Measurements from ENCODE around the gene ADGRF4. TPM values are rescaled to one million over a fixed set of nuclear protein-coding genes. Genes with fewer than 3 reads are reported as not detected.

ADGRF4 gene
- total and polyA plus RNA-seq, 4 donors: not detected

DNA sequence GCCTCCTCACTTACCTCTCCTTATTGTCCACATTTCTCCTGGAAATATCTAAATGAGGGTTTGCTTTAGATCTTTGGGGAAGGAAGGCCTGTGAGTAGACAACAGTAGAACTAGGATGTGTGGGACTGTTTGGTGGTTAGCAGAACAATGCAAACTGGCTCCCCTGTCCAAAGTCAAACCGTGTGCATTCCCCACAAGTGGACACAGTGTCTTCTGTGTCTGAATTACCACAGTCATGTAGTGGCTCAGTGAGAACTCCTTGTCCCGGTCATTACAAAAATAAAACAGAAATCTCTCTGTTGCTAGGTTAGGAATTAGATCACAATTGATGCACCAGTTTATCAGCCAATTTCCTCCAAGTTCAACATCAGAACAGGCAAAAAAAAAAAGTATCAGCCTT is 455 bp upstream of the ADGRF4 start:
- Histone ChIP-seq H3K9me3 (ENCODE audit: control insufficient read depth, low read length) (no peaks in the 10 kb centered on the region), H3K4me3 (ENCODE audit: low read length in 2 of 2) (no peak overlapping the region), H3K36me3 (ENCODE audit: control insufficient read depth in 1 of 2, insufficient read depth in 2 of 2, low read length in 1 of 2) (no peaks in the 10 kb centered on the region), H3K4me1 (ENCODE audit: control insufficient read depth in 1 of 2, insufficient read depth in 2 of 2, low read length in 2 of 2) (no peaks in the 10 kb centered on the region), H3K27ac (ENCODE audit: low read depth in 1 of 2, low read length in 2 of 2) (no peak overlapping the region), H3K27me3 (ENCODE audit: control insufficient read depth in 1 of 2, insufficient read depth in 2 of 2, low read length in 1 of 2) (no peaks in the 10 kb centered on the region)
- intact Hi-C loops (cut with DNase I): no loop called here
- WGBS, 2 donors: 71 to 78% methylated on average over 2 of the region's 2 CpGs
- DNase-seq (no peak), ATAC-seq (ENCODE audit: low FRiP score) (no peak)

DNA sequence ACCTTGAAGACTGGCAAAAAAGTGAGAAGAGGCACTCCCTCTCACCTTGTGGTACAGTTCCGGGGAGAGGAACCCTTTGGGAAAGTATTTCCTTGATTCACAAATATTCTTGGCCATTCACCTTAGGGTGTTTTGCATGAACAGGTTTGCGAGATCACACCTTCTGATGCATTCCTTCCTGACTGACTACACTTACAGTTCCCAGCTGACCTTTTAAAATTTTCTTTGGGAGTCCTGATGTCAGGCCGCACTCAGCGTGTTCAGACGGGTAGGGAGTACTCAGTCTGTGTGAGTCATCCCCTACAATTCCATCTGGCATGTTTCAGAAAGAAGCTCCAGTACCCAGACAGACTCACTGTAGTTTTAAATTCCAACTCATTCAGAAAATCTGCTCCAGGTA is 1.7 kb downstream of the ADGRF4 start:
- H3K27me3 ChIP-seq (ENCODE audit: control insufficient read depth in 1 of 2, insufficient read depth in 2 of 2, low read length in 1 of 2): no peaks in the 10 kb centered on the region
- H3K36me3 ChIP-seq (ENCODE audit: control insufficient read depth in 1 of 2, insufficient read depth in 2 of 2, low read length in 1 of 2): no peaks in the 10 kb centered on the region
- no peak overlapping the region for H3K4me3 ChIP-seq (ENCODE audit: low read length in 2 of 2)
- no peaks in the 10 kb centered on the region for H3K9me3 ChIP-seq (ENCODE audit: control insufficient read depth, low read length)
- H3K27ac ChIP-seq (ENCODE audit: low read depth in 1 of 2, low read length in 2 of 2): no peak overlapping the region
- WGBS, 2 donors: 62 to 74% methylated on average over 5 of the region's 5 CpGs
- DNase-seq: no peak
- H3K4me1 ChIP-seq (ENCODE audit: control insufficient read depth in 1 of 2, insufficient read depth in 2 of 2, low read length in 2 of 2): no peaks in the 10 kb centered on the region
- ATAC-seq (ENCODE audit: low FRiP score): no peak
- intact Hi-C loops (cut with DNase I): no loop called here

DNA sequence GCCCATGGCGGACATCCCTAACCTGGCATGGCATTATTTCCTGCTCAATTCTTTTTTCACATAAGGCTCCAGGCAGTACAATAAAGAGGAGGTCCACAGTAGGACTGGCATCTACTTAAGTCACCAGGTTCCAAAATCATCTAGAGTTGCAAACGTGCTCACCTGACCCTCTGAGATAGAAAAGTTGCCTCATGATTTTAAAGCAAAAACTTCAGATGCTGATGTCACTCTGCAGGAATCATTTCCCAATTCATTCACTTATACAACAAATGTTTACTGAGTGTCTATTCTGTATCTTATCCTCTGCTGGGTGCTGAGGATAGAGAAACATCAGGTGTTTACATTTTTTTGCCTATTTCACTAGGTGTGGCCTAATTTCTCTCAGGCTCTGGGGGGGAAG is 2.2 kb downstream of the ADGRF4 start:
- ATAC-seq (ENCODE audit: low FRiP score): no peak
- H3K4me1 ChIP-seq (ENCODE audit: control insufficient read depth in 1 of 2, insufficient read depth in 2 of 2, low read length in 2 of 2): no peaks in the 10 kb centered on the region
- intact Hi-C loops (cut with DNase I): no loop called here
- DNase-seq: no peak
- no peak overlapping the region for H3K4me3 ChIP-seq (ENCODE audit: low read length in 2 of 2)
- 83 to 88% methylated on average over 2 of the region's 2 CpGs for WGBS, 2 donors
- H3K27ac ChIP-seq (ENCODE audit: low read depth in 1 of 2, low read length in 2 of 2): no peak overlapping the region
- H3K9me3 ChIP-seq (ENCODE audit: control insufficient read depth, low read length): no peaks in the 10 kb centered on the region
- H3K27me3 ChIP-seq (ENCODE audit: control insufficient read depth in 1 of 2, insufficient read depth in 2 of 2, low read length in 1 of 2): no peaks in the 10 kb centered on the region
- H3K36me3 ChIP-seq (ENCODE audit: control insufficient read depth in 1 of 2, insufficient read depth in 2 of 2, low read length in 1 of 2): no peaks in the 10 kb centered on the region

DNA sequence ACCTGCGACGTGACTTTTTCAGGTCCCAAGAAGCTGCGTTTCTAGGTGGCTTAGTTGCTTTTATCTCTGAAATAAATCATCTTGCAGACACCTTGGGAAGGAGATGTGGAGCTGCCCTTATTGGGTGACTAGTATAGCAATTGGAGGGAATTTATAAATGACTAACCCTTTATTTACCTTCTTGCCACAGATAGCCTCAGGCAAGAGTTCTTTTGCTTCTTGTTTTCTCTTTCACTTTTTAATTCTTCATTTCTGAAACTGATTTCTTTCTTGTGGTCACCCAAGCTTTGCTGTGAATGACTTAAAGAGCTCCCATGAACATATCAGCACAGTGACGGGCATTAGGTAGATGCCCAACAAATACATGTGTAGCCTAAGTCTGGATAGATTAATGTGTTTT is 3.0 kb downstream of the ADGRF4 start:
- DNase-seq (no peak), ATAC-seq (ENCODE audit: low FRiP score) (no peak)
- intact Hi-C loops (cut with DNase I): no loop called here
- Histone ChIP-seq H3K27ac (ENCODE audit: low read depth in 1 of 2, low read length in 2 of 2) (no peak overlapping the region), H3K27me3 (ENCODE audit: control insufficient read depth in 1 of 2, insufficient read depth in 2 of 2, low read length in 1 of 2) (no peaks in the 10 kb centered on the region), H3K4me3 (ENCODE audit: low read length in 2 of 2) (no peak overlapping the region), H3K4me1 (ENCODE audit: control insufficient read depth in 1 of 2, insufficient read depth in 2 of 2, low read length in 2 of 2) (no peaks in the 10 kb centered on the region), H3K9me3 (ENCODE audit: control insufficient read depth, low read length) (no peaks in the 10 kb centered on the region), H3K36me3 (ENCODE audit: control insufficient read depth in 1 of 2, insufficient read depth in 2 of 2, low read length in 1 of 2) (no peaks in the 10 kb centered on the region)
- WGBS, 2 donors: 33 to 43% methylated on average over 4 of the region's 4 CpGs

DNA sequence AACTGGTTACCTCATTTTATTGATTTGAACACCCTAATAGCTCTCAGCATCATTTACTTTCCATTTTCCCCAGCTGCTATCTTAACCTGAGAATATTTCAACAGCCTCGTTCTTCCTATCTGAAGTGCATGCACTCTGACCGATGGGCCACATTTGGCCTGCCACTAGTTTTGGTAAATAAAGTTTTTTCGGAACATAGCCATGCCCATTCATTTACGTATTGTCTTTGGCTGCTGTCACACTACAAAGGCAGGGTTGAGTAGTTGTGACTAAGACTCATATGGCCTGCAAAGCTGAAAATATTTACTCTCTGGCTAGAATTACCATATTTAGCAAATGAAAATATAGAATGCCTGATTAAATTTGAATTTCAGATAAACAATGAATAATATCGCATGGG is 10.8 kb downstream of the ADGRF4 start:
- 62% methylated on average over 5 of the region's 5 CpGs for WGBS, 2 donors
- no peaks in the 10 kb centered on the region for H3K36me3 ChIP-seq (ENCODE audit: control insufficient read depth in 1 of 2, insufficient read depth in 2 of 2, low read length in 1 of 2)
- no peak overlapping the region for H3K4me3 ChIP-seq (ENCODE audit: low read length in 2 of 2)
- no peaks in the 10 kb centered on the region for H3K4me1 ChIP-seq (ENCODE audit: control insufficient read depth in 1 of 2, insufficient read depth in 2 of 2, low read length in 2 of 2)
- no peaks in the 10 kb centered on the region for H3K9me3 ChIP-seq (ENCODE audit: control insufficient read depth, low read length)
- no peak for DNase-seq
- no peaks in the 10 kb centered on the region for H3K27me3 ChIP-seq (ENCODE audit: control insufficient read depth in 1 of 2, insufficient read depth in 2 of 2, low read length in 1 of 2)
- H3K27ac ChIP-seq (ENCODE audit: low read depth in 1 of 2, low read length in 2 of 2): no peak overlapping the region
- intact Hi-C loops (cut with DNase I): no loop called here
- no peak for ATAC-seq (ENCODE audit: low FRiP score)

DNA sequence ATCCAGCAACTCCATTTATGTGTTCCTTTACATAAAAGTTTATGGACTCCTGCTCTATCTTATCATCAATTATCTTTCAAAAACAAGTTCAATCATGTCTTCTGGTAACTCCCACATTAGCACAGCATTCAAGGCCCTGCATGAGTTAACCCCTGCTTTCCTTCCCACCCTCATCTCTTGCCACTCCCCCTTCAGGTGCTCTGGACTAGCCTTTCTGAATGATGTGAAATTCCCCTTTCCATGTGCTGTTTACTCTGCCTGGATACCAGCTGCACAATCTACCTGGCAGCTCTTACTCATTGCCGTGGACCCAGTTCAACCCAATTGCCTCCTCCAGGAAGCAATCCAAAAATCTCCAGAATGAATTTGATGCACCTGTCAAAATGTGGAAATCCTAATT is 11.9 kb downstream of the ADGRF4 start:
- Histone ChIP-seq H3K36me3 (ENCODE audit: control insufficient read depth in 1 of 2, insufficient read depth in 2 of 2, low read length in 1 of 2) (no peaks in the 10 kb centered on the region), H3K27ac (ENCODE audit: low read depth in 1 of 2, low read length in 2 of 2) (no peak overlapping the region), H3K27me3 (ENCODE audit: control insufficient read depth in 1 of 2, insufficient read depth in 2 of 2, low read length in 1 of 2) (no peaks in the 10 kb centered on the region), H3K4me1 (ENCODE audit: control insufficient read depth in 1 of 2, insufficient read depth in 2 of 2, low read length in 2 of 2) (no peaks in the 10 kb centered on the region), H3K9me3 (ENCODE audit: control insufficient read depth, low read length) (no peaks in the 10 kb centered on the region), H3K4me3 (ENCODE audit: low read length in 2 of 2) (no peak overlapping the region)
- no peak for ATAC-seq (ENCODE audit: low FRiP score)
- DNase-seq: no peak
- WGBS, 2 donors: 79 to 83% methylated on average over 1 of the region's 1 CpG
- intact Hi-C loops (cut with DNase I): no loop called here

DNA sequence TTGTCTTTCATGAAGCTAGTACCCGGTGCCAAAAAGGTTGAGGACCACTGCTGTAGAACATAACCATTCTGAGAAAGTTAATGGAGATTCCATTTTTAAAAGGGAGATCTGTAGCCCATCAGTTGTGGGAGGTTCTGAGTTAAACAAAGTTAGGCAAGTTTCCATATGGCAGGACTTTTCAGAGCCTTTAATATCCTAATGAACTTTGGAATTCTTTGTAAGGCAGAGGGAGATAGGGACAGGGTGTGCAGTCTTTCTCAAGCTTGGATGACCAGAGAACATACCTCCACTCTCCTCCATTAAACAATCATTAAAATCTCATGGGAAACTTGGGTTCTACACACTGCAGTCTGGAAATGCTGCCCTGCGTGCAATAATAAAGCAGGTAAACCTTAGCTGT is 14.8 kb downstream of the ADGRF4 start:
- DNase-seq (no peak), ATAC-seq (ENCODE audit: low FRiP score) (no peak)
- WGBS, 2 donors: 92 to 94% methylated on average over 2 of the region's 2 CpGs
- H3K27ac ChIP-seq (ENCODE audit: low read depth in 1 of 2, low read length in 2 of 2): no peak overlapping the region
- H3K27me3 ChIP-seq (ENCODE audit: control insufficient read depth in 1 of 2, insufficient read depth in 2 of 2, low read length in 1 of 2): no peaks in the 10 kb centered on the region
- no peaks in the 10 kb centered on the region for H3K4me1 ChIP-seq (ENCODE audit: control insufficient read depth in 1 of 2, insufficient read depth in 2 of 2, low read length in 2 of 2)
- no peaks in the 10 kb centered on the region for H3K36me3 ChIP-seq (ENCODE audit: control insufficient read depth in 1 of 2, insufficient read depth in 2 of 2, low read length in 1 of 2)
- H3K4me3 ChIP-seq (ENCODE audit: low read length in 2 of 2): no peak overlapping the region
- intact Hi-C loops (cut with DNase I): no loop called here
- H3K9me3 ChIP-seq (ENCODE audit: control insufficient read depth, low read length): no peaks in the 10 kb centered on the region

DNA sequence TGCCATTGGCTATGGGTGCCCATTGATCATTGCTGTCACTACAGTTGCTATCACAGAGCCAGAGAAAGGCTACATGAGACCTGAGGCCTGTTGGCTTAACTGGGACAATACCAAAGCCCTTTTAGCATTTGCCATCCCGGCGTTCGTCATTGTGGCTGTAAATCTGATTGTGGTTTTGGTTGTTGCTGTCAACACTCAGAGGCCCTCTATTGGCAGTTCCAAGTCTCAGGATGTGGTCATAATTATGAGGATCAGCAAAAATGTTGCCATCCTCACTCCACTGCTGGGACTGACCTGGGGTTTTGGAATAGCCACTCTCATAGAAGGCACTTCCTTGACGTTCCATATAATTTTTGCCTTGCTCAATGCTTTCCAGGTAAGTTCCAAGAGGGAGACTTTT is 16.4 kb downstream of the ADGRF4 start:
- WGBS, 2 donors: 84 to 87% methylated on average over 4 of the region's 4 CpGs
- no peaks in the 10 kb centered on the region for H3K9me3 ChIP-seq (ENCODE audit: control insufficient read depth, low read length)
- intact Hi-C loops (cut with DNase I): no loop called here
- no peak for ATAC-seq (ENCODE audit: low FRiP score)
- H3K36me3 ChIP-seq (ENCODE audit: control insufficient read depth in 1 of 2, insufficient read depth in 2 of 2, low read length in 1 of 2): no peaks in the 10 kb centered on the region
- no peak for DNase-seq
- no peak overlapping the region for H3K27ac ChIP-seq (ENCODE audit: low read depth in 1 of 2, low read length in 2 of 2)
- no peaks in the 10 kb centered on the region for H3K4me1 ChIP-seq (ENCODE audit: control insufficient read depth in 1 of 2, insufficient read depth in 2 of 2, low read length in 2 of 2)
- no peaks in the 10 kb centered on the region for H3K27me3 ChIP-seq (ENCODE audit: control insufficient read depth in 1 of 2, insufficient read depth in 2 of 2, low read length in 1 of 2)
- H3K4me3 ChIP-seq (ENCODE audit: low read length in 2 of 2): no peak overlapping the region

DNA sequence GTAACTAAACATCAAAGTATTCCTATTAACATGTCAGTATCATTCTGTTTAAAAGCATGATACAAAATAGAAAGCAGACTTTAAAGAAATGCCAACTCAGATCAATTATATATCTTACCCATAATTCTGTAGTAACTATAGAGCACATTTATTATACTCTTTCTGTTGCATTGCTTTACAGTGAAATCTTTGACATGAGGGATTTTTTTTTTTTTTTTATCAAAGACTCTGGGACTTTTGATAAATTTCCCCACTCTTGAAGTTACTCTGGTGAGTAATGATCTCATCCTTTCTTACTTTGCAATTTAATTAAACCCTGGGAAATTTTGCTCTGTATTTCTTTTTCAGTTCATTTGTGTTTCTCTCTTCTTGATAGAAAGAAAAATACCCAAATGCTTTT is 17.4 kb downstream of the ADGRF4 start:
- intact Hi-C loops (cut with DNase I): no loop called here
- Histone ChIP-seq H3K27me3 (ENCODE audit: control insufficient read depth in 1 of 2, insufficient read depth in 2 of 2, low read length in 1 of 2) (no peaks in the 10 kb centered on the region), H3K27ac (ENCODE audit: low read depth in 1 of 2, low read length in 2 of 2) (no peak overlapping the region), H3K4me3 (ENCODE audit: low read length in 2 of 2) (no peak overlapping the region), H3K36me3 (ENCODE audit: control insufficient read depth in 1 of 2, insufficient read depth in 2 of 2, low read length in 1 of 2) (no peaks in the 10 kb centered on the region), H3K9me3 (ENCODE audit: control insufficient read depth, low read length) (no peaks in the 10 kb centered on the region), H3K4me1 (ENCODE audit: control insufficient read depth in 1 of 2, insufficient read depth in 2 of 2, low read length in 2 of 2) (no peaks in the 10 kb centered on the region)
- ATAC-seq (ENCODE audit: low FRiP score) (no peak), DNase-seq (no peak)
